ENCODE results near the gene CAMK1D. TPM values are rescaled to one million over a fixed set of nuclear protein-coding genes. Genes with fewer than 3 reads are reported as not detected.

The CAMK1D gene
- total RNA-seq, 1 experiment from 2014 or later = 10.2 TPM

DNA sequence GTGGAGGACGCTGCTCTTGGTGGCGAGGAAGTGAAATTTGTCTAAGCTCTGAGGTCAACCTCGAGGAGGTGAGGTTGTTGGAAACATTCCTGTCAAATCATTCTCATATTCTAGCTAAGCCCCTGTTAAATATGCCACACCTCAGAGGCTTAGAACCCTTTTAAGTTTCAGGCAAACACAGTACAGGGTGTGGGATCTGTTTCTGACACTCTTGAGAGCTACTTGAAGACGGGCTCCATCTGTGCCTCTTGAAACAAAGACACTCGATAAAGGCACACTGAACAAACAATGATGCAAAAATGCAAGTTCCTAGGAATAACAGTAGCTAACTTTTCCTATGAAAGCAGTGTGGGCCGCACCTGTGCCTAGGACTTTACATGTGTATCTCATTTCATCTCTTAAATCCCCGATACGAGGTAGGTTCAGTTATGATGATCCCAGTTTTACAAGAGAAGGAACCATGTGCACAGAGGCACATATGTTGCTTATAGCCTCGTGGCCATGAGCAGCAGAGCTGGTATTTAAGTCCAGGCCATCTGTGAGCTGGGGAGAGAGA, 352.9 kb downstream of the CAMK1D start:
- CTCF ChIA-PET = interaction anchor here (0.5 kb wide), 1 partner anchor 358 kb away, joined by 3 read pairs; no protein-coding TSS in a partner anchor
- ATAC-seq (no peak), DNase-seq (ENCODE audit: low spot score) (no peak)
- H3K4me1 Mint-ChIP-seq = peaks cover 7% of the 10 kb centered on the region
- POLR2A ChIA-PET = no interaction called here
- no peak overlapping the region for H3K4me3 Mint-ChIP-seq
- H3K27ac Mint-ChIP-seq = no peak overlapping the region
- no peaks in the 10 kb centered on the region for H3K9me3 Mint-ChIP-seq
- H3K27me3 Mint-ChIP-seq (ENCODE audit: low read depth) = no peaks in the 10 kb centered on the region; the same call in none of the 2 replicates
- no peak for TF ChIP-seq NR3C1 (CRISPR knock-in tag; conservative IDR thresholded peaks at IDR 0.05; ENCODE audit: low read depth)
- no peak for TF ChIP-seq HMGXB4 (CRISPR knock-in tag; IDR thresholded peaks at IDR 0.05)
- no peak for TF ChIP-seq ZNF263 (CRISPR knock-in tag; IDR thresholded peaks at IDR 0.05; ENCODE audit: low read depth)
- no peaks in the 10 kb centered on the region for H3K36me3 Mint-ChIP-seq

GRCh38 chr10:12703126-12703525, 353.8 kb downstream of the CAMK1D start:
- ChIA-PET CTCF (no interaction called here), POLR2A (no interaction called here)
- TF ChIP-seq ESRRA (CRISPR knock-in tag; IDR thresholded peaks at IDR 0.05; ENCODE audit: borderline replicate concordance) (no peak), NR3C1 (CRISPR knock-in tag; conservative IDR thresholded peaks at IDR 0.05; ENCODE audit: low read depth) (no peak), PREB (CRISPR knock-in tag; IDR thresholded peaks at IDR 0.05; ENCODE audit: borderline replicate concordance) (no peak)
- H3K27me3 Mint-ChIP-seq (ENCODE audit: low read depth) = no peaks in the 10 kb centered on the region; the same call in none of the 2 replicates
- no peak overlapping the region for H3K4me3 Mint-ChIP-seq
- H3K27ac Mint-ChIP-seq = no peak overlapping the region
- DNase-seq (ENCODE audit: low spot score) = no peak
- H3K4me1 Mint-ChIP-seq = peaks cover 16% of the 10 kb centered on the region
- no peaks in the 10 kb centered on the region for H3K36me3 Mint-ChIP-seq
- ATAC-seq = no peak
- no peaks in the 10 kb centered on the region for H3K9me3 Mint-ChIP-seq

DNA sequence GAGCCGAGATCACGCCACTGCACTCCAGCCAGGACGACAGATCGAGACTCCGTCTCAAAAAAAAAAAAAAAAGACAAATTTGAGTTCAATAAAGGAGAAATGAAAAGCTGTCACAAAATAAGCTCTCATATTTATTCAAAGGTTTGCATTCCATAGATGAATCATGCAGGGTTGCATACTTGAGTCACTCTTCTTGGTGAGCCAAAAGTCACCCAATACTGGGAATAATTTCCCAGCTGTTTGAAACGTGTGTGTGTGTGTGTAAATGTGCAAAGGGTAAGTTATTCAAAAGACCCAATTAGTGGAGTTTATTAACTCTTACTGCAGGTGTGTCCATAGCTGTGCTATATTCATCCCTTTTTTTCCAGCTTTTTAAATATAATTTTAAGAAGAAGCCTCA, 354.5 kb downstream of the CAMK1D start:
- Mint-ChIP-seq H3K27me3 (ENCODE audit: low read depth) (peaks cover 3% of the 10 kb centered on the region), H3K36me3 (no peaks in the 10 kb centered on the region), H3K4me1 (peaks cover 20% of the 10 kb centered on the region), H3K4me3 (no peak overlapping the region), H3K9me3 (no peaks in the 10 kb centered on the region), H3K27ac (no peak overlapping the region)
- POLR2A ChIA-PET = no interaction called here
- no peak for ATAC-seq
- no peak for TF ChIP-seq HMGXB4 (CRISPR knock-in tag; IDR thresholded peaks at IDR 0.05)
- TF ChIP-seq ZBTB21 (CRISPR knock-in tag; IDR thresholded peaks at IDR 0.05; ENCODE audit: borderline replicate concordance) = no peak
- no peak for TF ChIP-seq SOX15 (CRISPR knock-in tag; IDR thresholded peaks at IDR 0.05)
- no peak for TF ChIP-seq FOXP1 (CRISPR knock-in tag; IDR thresholded peaks at IDR 0.05; ENCODE audit: borderline replicate concordance)
- no peak for TF ChIP-seq MXD4 (CRISPR knock-in tag; IDR thresholded peaks at IDR 0.05; ENCODE audit: borderline replicate concordance)
- no peak for TF ChIP-seq ZNF512 (CRISPR knock-in tag; IDR thresholded peaks at IDR 0.05; ENCODE audit: borderline replicate concordance)
- no peak for TF ChIP-seq ZNF121 (CRISPR knock-in tag; IDR thresholded peaks at IDR 0.05)
- no peak for TF ChIP-seq EMX1 (CRISPR knock-in tag; IDR thresholded peaks at IDR 0.05)
- TF ChIP-seq NR1H2 (CRISPR knock-in tag; IDR thresholded peaks at IDR 0.05) = no peak
- TF ChIP-seq ZBTB43 (CRISPR knock-in tag; IDR thresholded peaks at IDR 0.05) = no peak
- TF ChIP-seq, protein P1, sequence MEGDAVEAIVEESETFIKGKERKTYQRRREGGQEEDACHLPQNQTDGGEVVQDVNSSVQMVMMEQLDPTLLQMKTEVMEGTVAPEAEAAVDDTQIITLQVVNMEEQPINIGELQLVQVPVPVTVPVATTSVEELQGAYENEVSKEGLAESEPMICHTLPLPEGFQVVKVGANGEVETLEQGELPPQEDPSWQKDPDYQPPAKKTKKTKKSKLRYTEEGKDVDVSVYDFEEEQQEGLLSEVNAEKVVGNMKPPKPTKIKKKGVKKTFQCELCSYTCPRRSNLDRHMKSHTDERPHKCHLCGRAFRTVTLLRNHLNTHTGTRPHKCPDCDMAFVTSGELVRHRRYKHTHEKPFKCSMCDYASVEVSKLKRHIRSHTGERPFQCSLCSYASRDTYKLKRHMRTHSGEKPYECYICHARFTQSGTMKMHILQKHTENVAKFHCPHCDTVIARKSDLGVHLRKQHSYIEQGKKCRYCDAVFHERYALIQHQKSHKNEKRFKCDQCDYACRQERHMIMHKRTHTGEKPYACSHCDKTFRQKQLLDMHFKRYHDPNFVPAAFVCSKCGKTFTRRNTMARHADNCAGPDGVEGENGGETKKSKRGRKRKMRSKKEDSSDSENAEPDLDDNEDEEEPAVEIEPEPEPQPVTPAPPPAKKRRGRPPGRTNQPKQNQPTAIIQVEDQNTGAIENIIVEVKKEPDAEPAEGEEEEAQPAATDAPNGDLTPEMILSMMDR (IDR thresholded peaks at IDR 0.05) = no peak
- no peak for TF ChIP-seq TP53 (CRISPR knock-in tag; IDR thresholded peaks at IDR 0.05)
- CTCF ChIA-PET = interaction anchor here (0.6 kb wide), 1 partner anchor 187 kb away, joined by 3 read pairs; no protein-coding TSS in a partner anchor
- DNase-seq (ENCODE audit: low spot score) = no peak

Measured in WTC11 (cell line).